GM19455 (cell line): Measurements from ENCODE around the gene SRSF4.

Source experiments
- ATAC-seq: cut with Tn5 transposase; IDR thresholded peaks from one replicate; pipeline ENCODE4 v1.9.1; 2021; ENCODE audit not compliant: unreplicated experiment

SRSF4 gene

DNA sequence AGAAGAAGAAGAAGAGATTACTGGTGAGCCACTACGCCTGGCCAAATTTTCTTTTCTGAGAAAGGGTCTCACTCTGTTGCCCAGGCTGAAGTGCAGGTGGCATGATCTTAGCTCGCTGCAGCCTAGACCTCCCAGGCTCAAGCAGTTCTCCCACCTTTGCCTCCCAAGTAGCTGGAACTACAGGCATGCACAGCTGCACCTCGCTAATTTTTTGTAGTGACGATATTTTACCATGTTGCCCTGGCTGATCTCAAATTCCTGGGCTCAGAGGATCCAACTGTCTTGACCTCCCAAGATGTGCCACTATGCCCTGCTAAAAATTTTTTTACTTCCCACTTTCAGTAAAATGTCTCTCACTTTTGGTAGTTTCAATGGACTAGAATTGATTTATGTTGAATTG, 82.4 kb downstream of the SRSF4 start:
- no peak for ATAC-seq
